ENCODE results near the gene PER3. TPM values are rescaled to one million over a fixed set of nuclear protein-coding genes. Genes with fewer than 3 reads are reported as not detected.

The PER3 gene
- total and polyA plus RNA-seq, 5 experiments from 2014 or later: 2.8 to 5.7 (median 3.5) TPM

DNA sequence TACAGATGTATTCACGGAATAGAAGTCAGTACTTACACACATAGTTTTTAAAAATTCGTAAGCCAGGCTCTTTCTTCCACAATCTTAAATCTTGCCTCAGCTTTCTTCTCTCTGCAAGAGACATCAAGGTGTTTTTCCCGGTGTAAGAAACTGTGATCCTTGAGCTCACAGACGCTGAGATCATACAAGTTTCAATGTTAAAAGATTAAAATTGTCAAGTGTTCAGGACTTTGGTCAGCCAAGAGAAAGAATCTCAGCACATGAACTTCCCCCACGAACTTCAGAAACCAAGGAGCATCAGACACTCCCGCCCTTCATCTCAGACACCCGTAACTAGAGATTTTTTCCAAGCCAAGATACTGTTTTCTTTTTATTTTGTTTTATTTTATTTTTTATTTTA lies 62.6 kb downstream of the PER3 start:
- Mint-ChIP-seq H3K36me3 (peaks cover 0 to 21% (median 5%) of the 10 kb centered on the region in 3 donors), H3K27me3 (peaks cover 0 to 5% (median 0%) of the 10 kb centered on the region in 5 donors), H3K9me3 (no peaks in the 10 kb centered on the region), H3K4me1 (peaks cover 0 to 5% (median 1%) of the 10 kb centered on the region in 4 donors), H3K27ac (no peak overlapping the region), H3K4me3 (no peak overlapping the region)
- POLR2A ChIA-PET: no interaction called here
- DNase-seq: no peak
- ATAC-seq: no peak

- peaks cover 0 to 17% (median 3%) of the 10 kb centered on the region in 3 donors for H3K36me3 Mint-ChIP-seq
- DNase-seq (no peak), ATAC-seq (no peak)
- H3K4me1 Mint-ChIP-seq: peaks cover 0 to 3% (median under 1%) of the 10 kb centered on the region in 4 donors
- no peak overlapping the region for H3K4me3 Mint-ChIP-seq
- peaks cover 0 to 5% (median 0%) of the 10 kb centered on the region in 5 donors for H3K27me3 Mint-ChIP-seq
- no peak overlapping the region for H3K27ac Mint-ChIP-seq
- no peaks in the 10 kb centered on the region for H3K9me3 Mint-ChIP-seq
- POLR2A ChIA-PET: no interaction called here
These were observed 63.5 kb downstream of the PER3 start for GRCh38 chr1:7847599-7847998.

- H3K4me3 Mint-ChIP-seq: no peak overlapping the region
- H3K36me3 Mint-ChIP-seq: no peaks in the 10 kb centered on the region
- peaks cover 0 to 5% (median 0%) of the 10 kb centered on the region in 5 donors for H3K27me3 Mint-ChIP-seq
- peak overlapping the region in 1 of 10 donors; percentile 30 for H3K27ac Mint-ChIP-seq
- H3K4me1 Mint-ChIP-seq: no peaks in the 10 kb centered on the region
- no peak for ATAC-seq
- no peak for DNase-seq
- POLR2A ChIA-PET: interaction anchor here (0.6 kb wide), 1 partner anchor 826 kb away, joined by 3 read pairs; no protein-coding TSS in a partner anchor
- H3K9me3 Mint-ChIP-seq: no peaks in the 10 kb centered on the region
These were observed 66.7 kb downstream of the PER3 start for GRCh38 chr1:7850786-7851185.

- no peak for DNase-seq
- Mint-ChIP-seq H3K4me3 (no peak within 1 kb of the TSS), H3K27ac (no peak within 1 kb of the TSS), H3K4me1 (peaks cover 0 to 4% (median 3%) of the 10 kb centered on the region in 4 donors), H3K27me3 (peaks cover 0 to 5% (median 0%) of the 10 kb centered on the region in 5 donors), H3K9me3 (no peaks in the 10 kb centered on the region), H3K36me3 (no peaks in the 10 kb centered on the region)
- POLR2A ChIA-PET: no interaction called here
- ATAC-seq: no peak
These were observed 69.0 kb downstream of the PER3 start, which contains the start of gene UTS2 for GRCh38 chr1:7852804-7853683. Gene UTS2 (minus strand): TSS chr1:7853065. CDS start chr1:7853003, 62 bp downstream.

DNA sequence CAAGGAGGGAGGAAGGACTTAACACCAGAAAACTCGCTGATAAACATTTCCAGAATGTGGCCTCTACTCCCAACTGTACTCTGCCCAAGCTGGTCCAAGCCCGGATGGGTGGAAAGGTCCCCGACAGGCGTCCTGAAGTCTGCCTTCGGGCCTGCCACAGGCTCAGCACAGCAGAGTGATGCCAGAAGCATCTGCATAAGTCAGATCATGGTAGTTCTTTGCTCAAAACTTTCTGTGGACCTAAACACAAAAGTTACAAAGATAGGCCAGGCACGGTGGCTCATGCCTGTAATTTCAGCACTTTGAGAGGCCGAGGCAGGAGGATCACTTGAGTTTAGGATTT lies 69.6 kb downstream of the PER3 start:
- Mint-ChIP-seq H3K36me3 (no peaks in the 10 kb centered on the region), H3K27ac (no peak overlapping the region), H3K4me1 (peaks cover 0 to 4% (median 3%) of the 10 kb centered on the region in 4 donors), H3K27me3 (peaks cover 0 to 5% (median 0%) of the 10 kb centered on the region in 5 donors), H3K4me3 (no peak overlapping the region), H3K9me3 (no peaks in the 10 kb centered on the region)
- ATAC-seq: no peak
- POLR2A ChIA-PET: no interaction called here
- no peak for DNase-seq

DNA sequence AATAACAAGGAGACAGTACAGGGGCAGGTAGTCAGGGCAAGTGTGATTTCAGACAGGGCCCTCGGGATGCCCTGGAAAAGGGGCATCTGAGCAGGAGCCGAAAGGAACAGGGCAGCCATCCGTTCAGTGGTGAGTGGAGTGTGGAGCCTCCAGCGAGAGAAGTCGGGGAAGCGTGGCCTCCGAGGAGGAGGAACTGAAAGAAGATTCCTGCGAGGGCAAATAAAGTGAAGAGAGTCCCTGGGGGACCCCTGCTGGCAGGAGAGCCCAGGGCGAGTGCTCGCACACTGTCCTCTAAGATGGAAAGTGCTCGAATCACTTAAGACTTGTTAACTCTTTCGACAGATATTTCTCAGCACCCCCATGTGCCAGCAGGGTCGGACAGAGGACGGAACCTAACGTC lies 72.3 kb downstream of the PER3 start:
- DNase-seq (no peak), ATAC-seq (no peak)
- Mint-ChIP-seq H3K27ac (peak overlapping the region in 1 of 10 donors; percentile 6), H3K4me1 (peaks cover 0 to 4% (median 3%) of the 10 kb centered on the region in 4 donors), H3K27me3 (peaks cover 0 to 3% (median 0%) of the 10 kb centered on the region in 5 donors), H3K4me3 (peak overlapping the region in 1 of 10 donors; percentile 42), H3K36me3 (no peaks in the 10 kb centered on the region), H3K9me3 (no peaks in the 10 kb centered on the region)
- POLR2A ChIA-PET: no interaction called here

- H3K4me1 Mint-ChIP-seq: peaks cover 0 to 4% (median 3%) of the 10 kb centered on the region in 4 donors
- peak overlapping the region in 1 of 10 donors; percentile 68 for H3K27ac Mint-ChIP-seq
- ATAC-seq: no peak
- H3K27me3 Mint-ChIP-seq: peaks cover 0 to 3% (median 0%) of the 10 kb centered on the region in 5 donors
- H3K9me3 Mint-ChIP-seq: no peaks in the 10 kb centered on the region
- H3K36me3 Mint-ChIP-seq: no peaks in the 10 kb centered on the region
- POLR2A ChIA-PET: no interaction called here
- DNase-seq: no peak
- no peak overlapping the region for H3K4me3 Mint-ChIP-seq
These were observed 72.9 kb downstream of the PER3 start for GRCh38 chr1:7857000-7857399.

GRCh38 chr1:7857985-7858384 lies 73.9 kb downstream of the PER3 start:
- no peak for ATAC-seq
- Mint-ChIP-seq H3K9me3 (no peaks in the 10 kb centered on the region), H3K4me1 (peaks cover 0 to 4% (median 3%) of the 10 kb centered on the region in 4 donors), H3K4me3 (no peak overlapping the region), H3K27me3 (peaks cover 0 to 3% (median 0%) of the 10 kb centered on the region in 5 donors), H3K36me3 (no peaks in the 10 kb centered on the region), H3K27ac (no peak overlapping the region)
- DNase-seq: no peak
- POLR2A ChIA-PET: no interaction called here

DNA sequence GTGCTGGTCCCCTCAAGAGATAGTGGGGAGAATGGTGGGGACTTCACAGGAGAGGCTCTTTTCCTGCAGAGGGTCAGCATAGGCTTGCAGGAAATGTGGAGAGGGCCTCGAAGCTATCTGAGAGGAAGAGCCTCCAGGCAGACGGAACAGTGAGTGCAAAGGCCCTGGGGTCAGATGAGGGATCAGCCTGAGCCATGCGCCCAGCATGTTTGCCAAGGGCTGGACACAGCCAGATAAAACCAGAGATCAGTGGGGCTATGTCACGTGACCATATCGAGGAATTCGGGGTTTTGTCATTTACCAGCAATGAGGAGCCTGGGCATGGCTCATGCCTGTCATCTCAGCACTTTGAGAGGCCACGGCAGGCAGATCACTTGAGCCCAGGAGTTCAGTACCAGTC lies 75.3 kb downstream of the PER3 start:
- no peaks in the 10 kb centered on the region for H3K36me3 Mint-ChIP-seq
- H3K4me1 Mint-ChIP-seq: peaks cover 0 to 4% (median 3%) of the 10 kb centered on the region in 4 donors
- ATAC-seq (no peak), DNase-seq (no peak)
- no peaks in the 10 kb centered on the region for H3K9me3 Mint-ChIP-seq
- H3K27ac Mint-ChIP-seq: no peak overlapping the region
- POLR2A ChIA-PET: no interaction called here
- peaks cover 0 to 3% (median 0%) of the 10 kb centered on the region in 5 donors for H3K27me3 Mint-ChIP-seq
- H3K4me3 Mint-ChIP-seq: no peak overlapping the region

DNA sequence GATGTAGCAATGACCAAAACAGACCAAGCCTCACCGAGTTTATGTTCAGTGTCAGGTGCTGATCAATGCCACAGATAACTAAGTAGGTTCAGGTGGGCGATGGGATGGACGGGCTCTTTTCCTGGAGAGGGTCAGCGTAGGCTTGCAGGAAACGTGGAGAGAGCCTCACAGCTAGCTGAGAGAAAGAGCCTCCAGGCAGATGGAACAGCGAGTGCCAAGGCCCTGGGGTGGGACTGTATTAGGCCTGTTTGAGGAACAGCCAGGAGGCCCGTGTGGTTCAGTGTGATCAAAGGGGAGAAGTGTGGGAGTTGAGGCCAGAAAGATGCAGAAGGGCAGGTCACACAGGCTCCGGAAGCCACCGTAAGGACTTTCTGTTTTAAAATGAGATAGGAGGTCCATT lies 76.0 kb downstream of the PER3 start:
- H3K4me1 Mint-ChIP-seq: peaks cover 0 to 4% (median 3%) of the 10 kb centered on the region in 4 donors
- no peak overlapping the region for H3K27ac Mint-ChIP-seq
- H3K27me3 Mint-ChIP-seq: peaks cover 0 to 3% (median 0%) of the 10 kb centered on the region in 5 donors
- no peaks in the 10 kb centered on the region for H3K36me3 Mint-ChIP-seq
- ATAC-seq: no peak
- no peak overlapping the region for H3K4me3 Mint-ChIP-seq
- H3K9me3 Mint-ChIP-seq: no peaks in the 10 kb centered on the region
- DNase-seq: no peak
- POLR2A ChIA-PET: no interaction called here

GRCh38 chr1:7861452-7861851 lies 77.4 kb downstream of the PER3 start:
- peak overlapping the region in 1 of 10 donors; percentile 25 for H3K27ac Mint-ChIP-seq
- no peaks in the 10 kb centered on the region for H3K9me3 Mint-ChIP-seq
- peaks cover 0 to under 1% (median under 1%) of the 10 kb centered on the region in 4 donors for H3K4me1 Mint-ChIP-seq
- POLR2A ChIA-PET: interaction anchor here (0.6 kb wide), 1 partner anchor 28 kb away, joined by 4 read pairs; no protein-coding TSS in a partner anchor
- DNase-seq (no peak), ATAC-seq (no peak)
- no peak overlapping the region for H3K4me3 Mint-ChIP-seq
- H3K27me3 Mint-ChIP-seq: no peaks in the 10 kb centered on the region
- no peaks in the 10 kb centered on the region for H3K36me3 Mint-ChIP-seq

- Mint-ChIP-seq H3K27me3 (no peaks in the 10 kb centered on the region), H3K9me3 (no peaks in the 10 kb centered on the region), H3K4me1 (no peaks in the 10 kb centered on the region), H3K27ac (no peak overlapping the region), H3K4me3 (no peak overlapping the region), H3K36me3 (no peaks in the 10 kb centered on the region)
- no peak for ATAC-seq
- no peak for DNase-seq
- POLR2A ChIA-PET: no interaction called here
These were observed 78.3 kb downstream of the PER3 start for GRCh38 chr1:7862211-7863060.

Measured in naive thymus-derived CD8-positive, alpha-beta T cell (primary cell).